SK-N-SH (cell line): Measurements from ENCODE around the gene OAS1.

Source experiments
- CHD2 ChIP-seq: fragments of 150-350 bp; IDR thresholded peaks from 2 replicates; pipeline ENCODE4 v1.6.1; 2018; ENCODE audit warnings: low read length; ENCODE audit not compliant: partially characterized antibody
- CTCF ChIP-seq: fragments of 200-600 bp; sonication (generic); IDR thresholded peaks from 2 replicates; pipeline ENCODE4 v1.6.1; 2017; ENCODE audit warnings: antibody characterized with exemption, mild to moderate bottlenecking, moderate library complexity
- FOXJ3 ChIP-seq: sonication (generic); formaldehyde crosslinking; IDR thresholded peaks from 2 replicates; pipeline ENCODE4 v1.5.1; 2020; ENCODE audit warnings: mild to moderate bottlenecking, missing genetic modification reagents
- FOXM1 ChIP-seq: IDR thresholded peaks from 2 replicates; pipeline ENCODE4 v1.4.0; 2012; ENCODE audit warnings: low read depth, mild to moderate bottlenecking
- IRF3 ChIP-seq: fragments of 150-350 bp; IDR thresholded peaks from 2 replicates; pipeline ENCODE4 v1.6.1; 2016; ENCODE audit warnings: mild to moderate bottlenecking, low read depth, low read length
- MEF2A ChIP-seq: IDR thresholded peaks from 2 replicates; pipeline ENCODE4 v1.4.0; 2012; ENCODE audit warnings: low read depth, borderline replicate concordance
- RAD21 ChIP-seq: IDR thresholded peaks from 2 replicates; pipeline ENCODE4 v1.6.1; 2012; ENCODE audit warnings: mild to moderate bottlenecking, low read length
- RFX5 ChIP-seq: IDR thresholded peaks from 2 replicates; pipeline ENCODE4 v1.6.1; 2012; ENCODE audit warnings: mild to moderate bottlenecking, improper control_type of control experiment, low read length
- SIN3A ChIP-seq: IDR thresholded peaks from 2 replicates; pipeline ENCODE4 v1.6.1; 2012; ENCODE audit warnings: low read depth, mild to moderate bottlenecking, low read length, moderate library complexity, borderline replicate concordance
- SMC3 ChIP-seq: IDR thresholded peaks from 2 replicates; pipeline ENCODE4 v1.6.1; 2012; ENCODE audit warnings: low read depth, low read length, improper control_type of control experiment
- TAF1 ChIP-seq: IDR thresholded peaks from 2 replicates; pipeline ENCODE4 v1.6.1; 2012; ENCODE audit warnings: low read depth, mild to moderate bottlenecking, low read length, moderate library complexity, borderline replicate concordance
- TCF12 ChIP-seq: IDR thresholded peaks from 2 replicates; pipeline ENCODE4 v1.4.0; 2012
- USF2 ChIP-seq: fragments of 150-350 bp; IDR thresholded peaks from 2 replicates; pipeline ENCODE4 v1.6.1; 2017; ENCODE audit warnings: antibody characterized with exemption, low read length, low read depth, borderline replicate concordance
- ZBTB33 ChIP-seq: IDR thresholded peaks from 2 replicates; pipeline ENCODE4 v1.4.0; 2012; ENCODE audit warnings: low read depth, borderline replicate concordance

GRCh38 chr12:112967306-112967705 is 60.5 kb downstream of the OAS1 start:
- TF ChIP-seq CHD2, result no peak
- TF ChIP-seq MEF2A, result no peak
- no peak for TF ChIP-seq CTCF
- no peak for TF ChIP-seq FOXM1
- no peak for TF ChIP-seq USF2
- TF ChIP-seq TAF1, result no peak
- no peak for TF ChIP-seq TCF12
- no peak for TF ChIP-seq SIN3A
- TF ChIP-seq FOXJ3 (CRISPR knock-in tag), result no peak
- no peak for TF ChIP-seq RFX5
- no peak for TF ChIP-seq ZBTB33
- no peak for TF ChIP-seq RAD21
- no peak for TF ChIP-seq IRF3
- TF ChIP-seq SMC3, result no peak
